Caco-2 (cell line): ENCODE measurements around the gene CLPTM1. TPM values are rescaled to one million over a fixed set of nuclear protein-coding genes. Genes with fewer than 3 reads are reported as not detected.

Experiments
- BruUV-seq: library from RNA; stranded (reverse); fragments of 400-500 nt; replicated peaks from 2 replicates; lab custom pipeline; 2021; lab: Mats Ljungman, UMichigan
- CTCF ChIA-PET: fragments of 300-600 bp; sonication (Branson Sonifier 250); formaldehyde crosslinking; loops from one replicate; lab custom pipeline; 2022; ENCODE audit warnings: antibody characterized with exemption; lab: Charles Lee
- POLR2A ChIA-PET: fragments of 300-600 bp; sonication (Branson Sonifier 250); formaldehyde crosslinking; loops from one replicate; lab custom pipeline; 2022; ENCODE audit warnings: antibody characterized with exemption; lab: Charles Lee
- DNase-seq, 2 experiments: peaks; one replicate each; pipeline versions ENCODE4 v3.0.0 to v3.0.0-alpha.2; 2020 to 2022
- H3K27me3 ChIP-seq: replicated peaks from 2 replicates; pipeline ENCODE4 v1.6.0; 2011; ENCODE audit warnings: low read length; ENCODE audit not compliant: control insufficient read depth, insufficient read depth
- H3K36me3 ChIP-seq: 2 replicates; pipeline ENCODE4 v1.5.1; 2011; ENCODE audit warnings: low read length; ENCODE audit not compliant: control insufficient read depth, insufficient read depth
- H3K4me1 ChIP-seq: fragments of 250-450 bp; sonication (Bioruptor Pico); 2 replicates; pipeline ENCODE4 v1.5.1; 2020; ENCODE audit warnings: mild to moderate bottlenecking
- H3K4me3 ChIP-seq: 2 replicates; pipeline ENCODE4 v1.5.1; 2011; ENCODE audit warnings: low read depth, mild to moderate bottlenecking, control low read depth, low read length
- H3K9me3 ChIP-seq: fragments of 250-450 bp; sonication (Bioruptor Pico); 2 replicates; pipeline ENCODE4 v1.5.1; 2020; ENCODE audit warnings: mild to moderate bottlenecking, moderate library complexity
- H3K27ac Mint-ChIP-seq: one replicate; pipeline ENCODE4 v1.8.0; 2022; ENCODE audit warnings: mixed read lengths; ENCODE audit not compliant: unreplicated experiment
- H3K27me3 Mint-ChIP-seq: one replicate; pipeline ENCODE4 v1.8.0; 2022; ENCODE audit warnings: mixed read lengths; ENCODE audit not compliant: insufficient read depth, unreplicated experiment
- H3K36me3 Mint-ChIP-seq: one replicate; pipeline ENCODE4 v1.8.0; 2022; ENCODE audit warnings: mild to moderate bottlenecking, mixed read lengths; ENCODE audit not compliant: insufficient read depth, unreplicated experiment
- H3K4me1 Mint-ChIP-seq: one replicate; pipeline ENCODE4 v1.8.0; 2022; ENCODE audit warnings: low read depth, mixed read lengths; ENCODE audit not compliant: unreplicated experiment
- H3K4me3 Mint-ChIP-seq: one replicate; pipeline ENCODE4 v1.8.0; 2022; ENCODE audit warnings: mild to moderate bottlenecking, moderate library complexity, mixed read lengths; ENCODE audit not compliant: unreplicated experiment
- H3K9me3 Mint-ChIP-seq: one replicate; pipeline ENCODE4 v1.8.0; 2022; ENCODE audit warnings: mixed read lengths; ENCODE audit not compliant: unreplicated experiment
- CTCF ChIP-seq, 2 experiments: fragments of 200-600 bp in 1 of 2; IDR thresholded peaks; 1 replicate in 1 of 2; 2 replicates in 1 of 2; pipeline versions ENCODE4 v1.5.1 to v1.8.0; 2011 to 2022; ENCODE audit warnings: antibody characterized with exemption in 1 of 2, control low read depth in 1 of 2, inconsistent platforms in 1 of 2, low read depth in 1 of 2, low read length in 1 of 2, mild to moderate bottlenecking in 1 of 2, moderate library complexity in 1 of 2; ENCODE audit not compliant: insufficient read depth in 1 of 2, severe bottlenecking in 1 of 2, unreplicated experiment in 1 of 2
- intact Hi-C: fragments of 100-400 bp; cut with micrococcal nuclease; formaldehyde crosslinking; loops from one replicate; pipeline ENCODE4 v1.10.0; 2022; ENCODE audit not compliant: unreplicated experiment
- total RNA-seq: library from RNA; stranded (reverse); gene quantifications from 2 replicates; pipeline ENCODE4 v1.2.3, GENCODE V29; 2022

Gene CLPTM1
- total RNA-seq, 1 experiment from 2014 or later, result 144 TPM

DNA sequence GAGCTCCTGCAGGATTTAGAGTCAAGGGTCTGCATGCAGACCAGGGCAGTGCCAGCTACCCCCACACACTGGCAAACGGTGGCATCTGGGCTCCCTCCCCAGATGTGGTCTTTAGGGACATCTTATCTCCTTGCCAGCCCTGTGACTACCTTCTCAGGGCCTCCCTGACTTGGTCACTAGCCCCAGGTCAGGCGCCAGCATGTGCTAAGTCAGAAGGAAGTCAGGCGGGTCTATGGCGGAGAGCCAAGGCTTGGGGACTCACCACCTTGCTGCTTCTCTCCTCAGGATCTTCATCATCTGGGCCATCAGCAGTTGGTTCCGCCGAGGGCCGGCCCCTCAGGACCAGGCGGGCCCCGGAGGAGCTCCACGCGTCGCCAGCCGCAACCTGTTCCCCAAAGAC is 17.6 kb downstream of the CLPTM1 start:
- CTCF ChIA-PET, result no interaction called here
- Histone ChIP-seq H3K4me1 (no peaks in the 10 kb centered on the region), H3K36me3 (peaks cover 3% of the 10 kb centered on the region; the same call in 1 of the 2 replicates), H3K27me3 (no peaks in the 10 kb centered on the region), H3K9me3 (no peaks in the 10 kb centered on the region), H3K4me3 (no peak overlapping the region)
- no peak for TF ChIP-seq CTCF (IDR thresholded peaks at IDR 0.05; ENCODE audit: insufficient read depth in 1 of 2, low read depth in 1 of 2, low read length in 1 of 2, severe bottlenecking in 1 of 2, unreplicated experiment in 1 of 2)
- no TSS peak for BruUV-seq
- no peaks in the 10 kb centered on the region for H3K4me1 Mint-ChIP-seq
- H3K27me3 Mint-ChIP-seq, result no peaks in the 10 kb centered on the region
- DNase-seq, result no peak
- no peaks in the 10 kb centered on the region for H3K9me3 Mint-ChIP-seq
- H3K36me3 Mint-ChIP-seq, result peaks cover 68% of the 10 kb centered on the region
- H3K27ac Mint-ChIP-seq, result no peak overlapping the region
- no peak overlapping the region for H3K4me3 Mint-ChIP-seq
- POLR2A ChIA-PET, result no interaction called here
- intact Hi-C loops, result no loop called here

- Mint-ChIP-seq H3K4me1 (no peaks in the 10 kb centered on the region), H3K4me3 (no peak overlapping the region), H3K9me3 (no peaks in the 10 kb centered on the region), H3K27me3 (no peaks in the 10 kb centered on the region), H3K27ac (no peak overlapping the region), H3K36me3 (peaks cover 78% of the 10 kb centered on the region)
- BruUV-seq, result no TSS peak
- Histone ChIP-seq H3K27me3 (no peaks in the 10 kb centered on the region), H3K9me3 (no peaks in the 10 kb centered on the region), H3K4me1 (no peaks in the 10 kb centered on the region), H3K36me3 (peaks cover 3% of the 10 kb centered on the region; the same call in 1 of the 2 replicates), H3K4me3 (no peak overlapping the region)
- intact Hi-C loops, result no loop called here
- no peak for DNase-seq
- TF ChIP-seq CTCF (IDR thresholded peaks at IDR 0.05; ENCODE audit: insufficient read depth in 1 of 2, low read depth in 1 of 2, low read length in 1 of 2, severe bottlenecking in 1 of 2, unreplicated experiment in 1 of 2), result no peak
- ChIA-PET POLR2A (interaction anchor here (0.5 kb wide), 2 partner anchors 11 to 402 kb away, joined by 3 to 4 read pairs; no protein-coding TSS in a partner anchor), CTCF (interaction anchor here (1.1 kb wide), 1 partner anchor 71 kb away, joined by 4 read pairs; no protein-coding TSS in a partner anchor)
These were observed 19.0 kb downstream of the CLPTM1 start for GRCh38 chr19:44973982-44974735.

- ChIA-PET CTCF (interaction anchor here (0.6 to 1.1 kb wide), 2 partner anchors 59 to 71 kb away, joined by 4 read pairs; no protein-coding TSS in a partner anchor), POLR2A (interaction anchor here (0.5 kb wide), 1 partner anchor 11 kb away, joined by 4 read pairs; no protein-coding TSS in a partner anchor)
- H3K36me3 Mint-ChIP-seq, result peaks cover 85% of the 10 kb centered on the region
- intact Hi-C loops, result no loop called here
- H3K27me3 ChIP-seq, result no peaks in the 10 kb centered on the region
- DNase-seq, result no peak
- H3K27me3 Mint-ChIP-seq, result no peaks in the 10 kb centered on the region
- H3K4me1 Mint-ChIP-seq, result no peaks in the 10 kb centered on the region
- no peak for TF ChIP-seq CTCF (IDR thresholded peaks at IDR 0.05; ENCODE audit: insufficient read depth in 1 of 2, low read depth in 1 of 2, low read length in 1 of 2, severe bottlenecking in 1 of 2, unreplicated experiment in 1 of 2)
- H3K4me3 ChIP-seq, result no peak overlapping the region
- no peaks in the 10 kb centered on the region for H3K9me3 ChIP-seq
- BruUV-seq, result no TSS peak
- no peaks in the 10 kb centered on the region for H3K9me3 Mint-ChIP-seq
- H3K4me3 Mint-ChIP-seq, result no peak overlapping the region
- H3K4me1 ChIP-seq, result no peaks in the 10 kb centered on the region
- no peak overlapping the region for H3K27ac Mint-ChIP-seq
- peaks cover 3% of the 10 kb centered on the region for H3K36me3 ChIP-seq
These were observed 19.7 kb downstream of the CLPTM1 start for GRCh38 chr19:44974857-44975256.
